Activated CD4-positive, alpha-beta T cell treated with anti-CD3 and anti-CD28 coated beads, Interleukin-2, amount 50 U/mL, for 4 hours (primary cell): Measurements from ENCODE around the gene GPBP1L1.
"Not testable (repeated sequence)": the region's sequence is repeated elsewhere in the genome, so short reads cannot be mapped to it uniquely, and the experiment has no call there.

Source experiments
- DNase-seq, 2 experiments: peaks; one replicate each; pipeline ENCODE4 v3.0.0-alpha.2; 2020

Gene GPBP1L1, protein sequence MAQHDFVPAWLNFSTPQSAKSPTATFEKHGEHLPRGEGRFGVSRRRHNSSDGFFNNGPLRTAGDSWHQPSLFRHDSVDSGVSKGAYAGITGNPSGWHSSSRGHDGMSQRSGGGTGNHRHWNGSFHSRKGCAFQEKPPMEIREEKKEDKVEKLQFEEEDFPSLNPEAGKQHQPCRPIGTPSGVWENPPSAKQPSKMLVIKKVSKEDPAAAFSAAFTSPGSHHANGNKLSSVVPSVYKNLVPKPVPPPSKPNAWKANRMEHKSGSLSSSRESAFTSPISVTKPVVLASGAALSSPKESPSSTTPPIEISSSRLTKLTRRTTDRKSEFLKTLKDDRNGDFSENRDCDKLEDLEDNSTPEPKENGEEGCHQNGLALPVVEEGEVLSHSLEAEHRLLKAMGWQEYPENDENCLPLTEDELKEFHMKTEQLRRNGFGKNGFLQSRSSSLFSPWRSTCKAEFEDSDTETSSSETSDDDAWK

DNA sequence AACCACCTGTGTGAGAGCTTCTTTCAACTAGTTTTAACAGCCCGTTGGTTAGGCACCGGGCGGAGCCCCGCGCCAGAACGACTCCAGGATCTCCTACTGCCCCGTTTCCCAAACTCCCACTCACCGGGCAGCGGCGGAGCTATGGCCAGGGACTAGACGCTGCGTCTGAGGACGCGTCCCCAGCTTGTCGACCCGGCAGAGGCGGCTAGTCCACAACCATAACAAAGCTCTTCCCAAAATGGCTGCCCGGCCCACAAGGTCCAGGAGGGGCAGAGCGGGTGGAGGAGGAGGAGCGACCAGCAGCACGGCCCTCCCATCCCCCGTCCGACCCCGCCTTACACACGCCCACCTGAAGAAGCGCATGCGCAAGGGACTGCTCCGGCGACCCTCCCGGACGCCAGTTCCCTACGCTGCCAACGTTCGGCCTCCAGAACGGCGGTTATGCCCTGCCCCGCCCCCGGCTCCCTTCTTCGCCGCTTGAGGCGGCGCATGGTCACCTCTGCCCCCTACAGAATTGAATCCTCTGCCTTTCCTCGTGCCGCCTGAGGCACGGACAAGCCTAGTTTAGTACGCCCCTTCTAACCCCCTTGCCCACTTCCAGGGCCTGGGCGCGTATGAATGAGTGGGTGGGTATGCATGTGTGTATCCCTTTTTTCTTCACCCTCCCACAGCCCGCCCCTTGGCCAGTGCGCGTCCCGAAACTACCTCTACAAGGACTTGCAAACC is at the start of gene GPBP1L1:
GPBP1L1 (minus strand) TSS at position 246 of the 726 bp plus-strand sequence. CDS start 27,446 bp downstream, outside the sequence.
- peak; percentile 96 to 97 for DNase-seq

DNA sequence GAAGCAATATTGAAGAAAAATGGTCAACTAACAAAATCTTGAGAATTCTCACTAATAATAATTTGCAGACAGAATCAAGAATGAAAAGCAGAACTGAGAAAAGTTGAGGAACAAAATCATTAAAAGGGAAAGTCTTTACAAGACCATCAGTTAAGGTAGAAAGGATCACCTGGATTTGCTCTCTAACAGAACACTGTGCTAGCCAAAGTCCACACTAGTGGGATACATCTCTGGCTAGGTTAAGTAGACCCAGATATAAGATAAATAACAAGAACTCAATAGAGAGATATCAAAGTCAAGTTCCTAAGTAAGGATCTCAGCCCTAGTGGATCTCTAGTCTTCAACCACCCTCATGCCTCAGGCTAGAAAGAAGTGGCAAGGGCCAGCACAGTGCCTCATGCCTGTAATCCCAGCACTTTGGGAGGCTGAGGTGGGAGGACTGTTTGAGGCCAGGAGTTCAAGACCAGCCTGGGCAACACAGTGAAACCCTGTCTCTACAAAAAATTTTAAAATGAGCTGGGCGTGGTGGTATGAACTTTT is 44.5 kb upstream of the GPBP1L1 start:
- DNase-seq: no peak

DNA sequence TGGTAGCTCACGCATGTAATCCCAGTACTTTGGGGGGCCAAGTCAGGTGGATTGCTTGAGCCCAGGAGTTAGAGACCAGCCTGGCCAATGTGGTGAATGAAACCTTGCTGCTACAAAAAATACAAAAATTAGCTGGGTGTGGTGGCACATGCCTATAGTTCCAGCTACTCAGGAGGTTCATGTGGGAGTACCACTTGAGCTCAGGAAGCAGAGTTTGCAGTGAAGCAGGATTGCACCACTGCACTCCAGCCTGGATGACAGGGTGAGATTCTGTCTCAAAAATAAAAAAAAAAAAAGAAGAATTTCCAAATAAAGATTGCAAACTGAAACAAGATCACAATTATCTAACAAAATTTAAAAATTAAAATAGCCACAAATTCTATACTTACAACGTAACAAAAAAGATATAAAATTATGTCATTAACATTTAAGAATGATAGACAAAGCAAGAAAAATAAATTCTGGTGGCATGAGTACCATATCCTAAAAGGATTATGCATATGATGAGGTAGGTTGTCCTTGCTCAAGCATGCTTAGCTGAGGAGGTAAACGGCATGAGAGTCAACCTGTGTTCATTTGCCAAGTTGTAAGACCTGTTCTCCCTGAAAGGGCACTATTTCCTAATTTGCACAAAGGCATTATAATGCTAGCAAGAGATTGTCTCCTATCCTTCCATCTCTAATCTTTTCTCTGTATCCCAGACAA is 43.9 kb upstream of the GPBP1L1 start:
- no peak for DNase-seq

DNA sequence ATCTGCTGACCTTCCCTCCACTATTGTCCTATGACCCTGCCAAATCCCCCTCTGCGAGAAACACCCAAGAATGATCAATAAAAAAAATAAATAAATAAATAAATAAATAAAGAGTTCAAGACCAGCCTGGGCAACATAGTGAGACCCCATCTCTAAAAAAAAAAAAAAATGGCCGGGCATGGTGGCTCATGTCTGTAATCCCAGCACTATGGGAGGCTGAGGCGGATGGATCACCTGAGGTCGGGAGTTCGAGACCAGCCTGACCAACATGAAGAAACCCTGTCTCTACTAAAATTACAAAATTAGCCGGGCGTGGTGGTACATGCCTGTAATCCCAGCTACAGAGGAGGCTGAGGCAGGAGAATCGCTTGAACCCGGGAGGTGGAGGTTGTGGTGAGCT is 39.7 kb upstream of the GPBP1L1 start:
- not testable (repeated sequence) for DNase-seq

DNA sequence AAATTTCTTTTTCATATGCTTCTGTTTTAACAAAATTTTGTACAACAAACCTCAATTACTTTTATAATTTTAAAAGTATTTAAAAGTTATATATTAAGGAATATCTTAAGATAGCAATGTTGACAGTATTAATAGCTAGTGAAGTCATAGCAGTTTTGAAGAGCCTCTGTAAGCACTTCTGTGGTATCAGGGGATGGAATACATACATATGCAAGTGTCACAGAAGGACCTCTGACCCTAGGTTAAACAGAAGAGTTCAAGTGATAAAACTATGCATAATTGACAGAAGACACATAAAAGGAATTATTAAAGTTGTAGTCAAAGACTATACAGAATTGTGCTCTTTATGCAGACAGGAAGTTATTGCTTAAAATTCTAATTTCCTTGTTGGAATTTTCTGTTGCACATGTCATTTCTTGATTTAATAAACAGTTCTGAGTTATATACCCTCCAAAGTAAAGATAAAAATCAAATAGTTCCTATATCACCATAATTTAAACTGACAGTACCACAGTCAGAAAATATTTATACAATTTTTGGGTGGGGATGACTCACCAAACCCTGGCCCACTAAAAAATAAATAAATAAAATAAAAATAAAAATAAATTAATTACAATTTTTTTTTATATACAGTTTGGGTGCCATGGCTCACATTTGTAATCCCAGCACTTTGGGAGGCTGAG is 37.1 kb upstream of the GPBP1L1 start:
- DNase-seq: no peak

DNA sequence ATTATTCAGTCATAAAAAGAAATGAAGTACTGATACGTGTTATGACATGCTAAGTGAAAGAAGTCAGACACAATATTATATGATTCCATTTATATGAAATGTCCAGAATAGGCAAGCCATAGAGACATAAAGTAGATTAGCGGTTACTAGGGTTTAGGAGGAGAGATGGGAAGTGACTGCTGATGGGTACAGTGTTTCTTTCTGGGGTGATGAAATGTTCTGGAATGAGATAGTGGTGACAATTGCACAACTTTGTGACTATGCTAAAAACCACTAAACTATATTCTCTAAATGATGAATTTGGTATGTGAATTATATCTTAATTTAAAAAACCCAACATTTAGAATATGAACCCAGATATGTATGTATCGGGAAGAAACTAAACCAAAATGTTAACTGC is 36.5 kb upstream of the GPBP1L1 start:
- no peak for DNase-seq

DNA sequence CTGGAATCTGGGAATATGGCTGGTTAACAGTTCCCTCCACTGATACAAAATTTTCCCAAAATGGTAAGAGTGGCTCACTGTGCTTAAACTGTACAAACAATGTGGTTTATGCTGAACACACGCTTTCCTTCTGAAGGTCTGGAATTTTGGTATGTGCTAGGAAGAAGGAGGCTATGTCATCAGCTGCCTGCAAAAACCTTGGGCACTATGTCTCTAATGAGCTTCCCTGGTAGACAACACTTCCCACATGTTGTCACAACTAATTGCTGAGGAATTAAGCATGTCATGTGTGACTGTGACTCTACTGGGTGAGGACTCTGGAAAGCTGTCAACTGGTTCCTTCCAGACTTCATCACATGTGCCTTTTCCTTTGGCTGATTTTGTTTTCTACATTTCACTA is 34.9 kb upstream of the GPBP1L1 start:
- DNase-seq: no peak

DNA sequence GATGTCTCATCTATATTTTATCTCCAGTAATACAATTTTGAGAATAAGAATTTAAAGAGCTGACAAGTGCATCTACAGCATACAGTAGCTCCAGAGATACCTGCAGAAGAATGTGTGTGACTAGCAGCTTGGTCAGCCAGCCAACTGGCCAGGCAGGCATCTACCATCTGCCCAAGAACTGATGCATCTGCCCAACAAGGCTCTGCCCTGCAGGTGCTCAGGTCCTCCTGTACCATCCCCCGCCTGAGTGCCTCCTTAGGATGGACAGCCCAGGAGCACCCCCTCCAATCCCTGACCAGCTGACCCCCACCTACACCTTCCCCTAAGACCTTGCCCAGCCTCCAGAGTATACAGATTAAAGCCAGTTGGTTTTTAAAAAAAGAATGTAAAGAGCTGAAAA is 32.0 kb upstream of the GPBP1L1 start:
- DNase-seq: no peak

DNA sequence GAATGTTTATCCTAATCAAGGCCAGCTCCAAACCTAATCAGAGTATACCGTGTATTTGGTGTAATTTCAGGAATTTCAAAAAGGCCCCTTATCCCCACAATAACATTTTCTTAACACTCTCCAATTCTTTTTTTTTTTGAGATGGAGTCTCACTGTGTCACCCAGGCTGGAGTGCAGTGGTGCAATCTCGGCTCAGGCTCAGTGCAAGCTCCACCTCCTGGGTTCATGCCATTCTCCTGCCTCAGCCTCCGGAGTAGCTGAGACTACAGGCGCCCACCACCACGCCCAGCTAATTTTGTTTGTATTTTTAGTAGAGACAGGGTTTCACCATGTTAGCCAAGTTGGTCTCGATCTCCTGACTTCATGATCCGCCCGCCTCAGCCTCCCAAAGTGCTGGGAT is 31.1 kb upstream of the GPBP1L1 start:
- DNase-seq: not testable (repeated sequence)

DNA sequence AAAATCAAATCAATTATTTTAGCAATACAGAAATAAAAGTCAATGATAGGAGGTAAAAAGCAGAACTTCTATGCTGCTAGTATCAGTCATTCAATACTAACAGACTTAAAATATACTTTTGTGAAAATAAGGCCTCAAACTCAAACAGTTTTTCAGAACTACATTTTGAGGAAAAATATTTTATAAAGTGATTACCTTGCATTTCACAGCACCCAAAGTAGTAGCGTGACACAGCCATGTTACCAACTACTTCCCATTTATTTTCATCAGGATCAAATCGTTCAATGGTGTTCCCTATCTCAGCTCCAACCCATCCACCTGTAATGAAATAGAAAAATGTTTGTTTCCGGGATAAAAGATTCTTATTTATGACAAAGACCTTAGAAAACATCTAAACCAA is 30.4 kb upstream of the GPBP1L1 start:
- DNase-seq: no peak

DNA sequence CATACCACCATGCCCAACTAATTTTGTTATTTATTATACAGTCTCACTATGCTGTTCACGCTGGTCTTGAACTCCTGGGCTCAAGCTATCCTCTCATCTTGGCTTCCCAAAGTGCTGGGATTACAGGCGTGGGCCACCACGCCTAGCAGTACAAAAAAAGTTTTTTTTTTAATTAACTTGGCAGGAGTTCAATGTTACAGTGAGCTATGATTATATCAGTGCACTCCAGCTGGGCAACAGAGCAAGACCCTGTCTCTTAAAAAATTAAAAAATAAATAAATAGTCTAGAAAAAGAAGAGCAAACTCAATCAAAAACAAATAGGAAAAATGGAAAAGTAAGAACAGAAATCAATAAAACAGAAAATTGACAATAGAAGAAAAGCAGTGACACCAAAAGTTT is 27.4 kb upstream of the GPBP1L1 start:
- DNase-seq: no peak

DNA sequence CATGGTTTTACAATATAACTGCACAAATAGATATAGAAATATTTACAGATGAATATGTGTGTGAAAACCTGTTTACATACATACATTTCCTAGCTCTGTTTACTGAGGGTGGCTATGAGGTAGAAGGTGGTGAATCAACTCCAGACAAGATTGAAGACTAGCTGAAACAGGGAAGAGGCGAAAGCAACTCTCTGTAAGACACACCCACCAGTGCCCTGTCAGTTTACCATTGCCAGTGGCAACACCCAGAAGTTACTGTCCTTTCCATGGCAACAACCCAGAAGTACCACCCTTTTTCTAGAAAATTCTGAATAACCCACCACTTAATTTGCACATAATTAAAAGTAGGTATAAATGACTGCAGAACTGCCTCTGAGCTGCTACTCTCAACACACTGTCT is 18.3 kb upstream of the GPBP1L1 start:
- DNase-seq: no peak

DNA sequence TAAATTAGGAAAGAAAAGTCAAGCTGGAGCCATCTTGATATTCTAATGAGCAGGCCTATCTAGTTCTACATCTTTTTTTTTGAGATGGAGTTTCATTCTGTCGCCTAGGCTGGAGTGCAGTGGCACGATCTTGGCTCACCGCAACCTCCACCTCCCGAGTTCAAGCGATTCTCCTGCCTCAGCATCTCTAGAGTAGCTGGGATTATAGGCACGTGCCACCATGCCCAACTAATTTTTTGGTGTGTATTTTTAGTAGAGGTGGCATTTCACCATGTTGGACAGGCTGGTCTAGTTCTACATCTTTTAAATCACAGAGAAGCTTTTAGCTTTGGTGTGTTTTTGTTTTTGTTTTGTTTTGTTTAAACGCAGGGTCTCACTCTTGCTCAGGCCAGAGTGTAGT is 8.5 kb upstream of the GPBP1L1 start:
- DNase-seq: no peak

DNA sequence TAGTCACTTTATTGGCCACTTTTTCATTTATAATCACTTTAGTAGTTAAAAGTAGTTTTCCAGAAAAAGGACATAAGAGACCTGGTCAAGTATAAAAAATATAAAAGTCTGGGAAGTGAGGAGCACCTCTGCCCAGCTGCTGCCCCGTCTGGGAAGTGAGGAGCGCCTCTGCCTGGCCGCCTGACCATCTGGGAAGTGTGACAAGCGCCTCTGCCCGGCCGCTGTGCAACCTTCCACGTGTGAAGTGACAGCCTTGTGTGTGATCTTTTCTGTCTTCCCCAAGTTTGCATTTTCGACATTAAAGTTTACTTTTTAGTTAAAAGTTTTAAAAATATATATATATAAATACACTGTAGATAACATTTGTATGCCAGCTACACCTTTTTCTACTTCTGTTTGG is 7.5 kb upstream of the GPBP1L1 start:
- DNase-seq: not testable (repeated sequence)

DNA sequence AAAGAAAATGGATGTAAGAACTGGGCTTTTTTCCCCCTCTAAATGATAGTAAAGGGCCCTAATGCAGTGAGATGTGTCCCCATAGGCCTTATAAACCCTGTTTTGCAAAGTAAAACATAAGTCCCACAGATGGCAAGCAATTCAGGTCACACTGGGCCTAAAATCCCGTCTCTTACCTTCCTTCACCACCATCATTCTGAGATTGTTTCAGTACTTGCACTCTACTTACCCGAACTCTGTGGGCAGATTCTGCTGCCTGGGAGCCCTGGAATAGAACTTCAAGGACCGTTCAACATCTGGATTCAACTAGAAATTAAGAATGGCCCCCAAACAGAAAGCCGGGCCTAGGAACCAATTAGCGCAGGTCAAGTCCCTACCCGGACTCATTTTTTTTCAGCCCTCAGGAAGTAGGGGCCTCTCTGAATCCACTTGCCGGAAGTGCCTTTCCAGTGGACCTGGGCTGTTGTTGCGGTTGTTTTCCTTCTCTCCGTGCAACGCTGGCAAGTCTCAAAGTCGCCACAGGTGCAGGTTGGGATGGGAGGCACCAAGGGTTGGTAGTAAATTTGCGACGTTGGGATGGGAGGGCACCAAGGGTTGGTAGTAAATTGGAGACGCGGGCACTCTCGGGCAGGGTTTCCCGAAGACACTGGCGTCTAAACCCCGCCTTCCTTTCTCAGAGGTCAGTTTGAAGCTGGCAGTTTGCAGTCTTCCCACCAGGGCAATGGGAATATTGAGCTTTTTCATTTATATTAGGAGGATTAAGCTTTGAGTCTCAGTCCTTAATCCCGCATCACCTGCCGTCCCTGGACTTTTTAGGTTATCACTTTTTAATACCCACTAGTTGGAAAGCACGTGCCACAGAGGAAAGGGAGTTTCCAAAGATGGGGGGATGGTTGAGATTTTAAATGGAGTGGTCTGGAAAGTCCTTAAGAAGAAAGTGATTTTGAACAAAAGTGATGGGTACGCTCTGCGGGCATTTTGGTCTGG is 1.7 kb upstream of the GPBP1L1 start, which contains the start of gene TMEM69:
TMEM69 (plus strand) TSS at position 428 of the 987 bp plus-strand sequence. CDS start 2,888 bp downstream, outside the sequence.
- DNase-seq: peak; percentile 65 to 67

DNA sequence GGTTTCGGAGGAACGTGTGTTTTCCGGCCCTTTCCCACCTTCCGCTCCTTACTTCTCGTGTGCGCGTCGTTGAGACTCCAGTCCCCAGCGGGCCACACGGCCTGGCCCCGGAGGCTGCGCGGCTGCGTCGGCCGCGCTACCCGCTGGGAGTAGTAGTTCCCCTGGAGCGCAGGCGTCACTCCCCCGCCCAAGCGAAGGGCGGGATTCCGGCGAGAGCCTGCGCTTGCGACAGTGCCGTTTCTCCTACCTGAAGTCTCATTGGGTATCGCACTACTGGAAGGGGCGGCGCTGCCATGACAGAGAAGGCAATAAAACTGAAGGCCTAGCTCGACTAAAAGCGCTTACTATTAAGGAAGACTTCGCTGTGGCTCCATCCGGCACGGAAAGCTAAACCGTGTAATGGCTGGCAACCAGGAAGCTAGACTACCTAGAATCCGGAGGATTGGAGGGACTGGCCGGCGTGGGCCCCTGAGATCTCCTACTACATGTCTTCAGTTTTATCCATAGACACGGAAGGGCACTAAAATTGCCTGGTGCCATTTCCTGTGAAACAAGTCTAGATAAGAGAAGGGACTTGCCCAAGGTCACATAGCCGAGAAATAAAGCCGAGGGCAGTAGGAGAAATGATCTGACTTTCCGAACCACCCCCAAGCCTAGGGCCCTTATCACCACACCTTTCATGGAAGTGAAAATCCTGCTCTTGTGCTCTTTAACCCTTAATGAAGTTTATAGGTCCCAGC is 851 bp upstream of the GPBP1L1 start:
- peak; percentile 93 to 96 for DNase-seq

DNA sequence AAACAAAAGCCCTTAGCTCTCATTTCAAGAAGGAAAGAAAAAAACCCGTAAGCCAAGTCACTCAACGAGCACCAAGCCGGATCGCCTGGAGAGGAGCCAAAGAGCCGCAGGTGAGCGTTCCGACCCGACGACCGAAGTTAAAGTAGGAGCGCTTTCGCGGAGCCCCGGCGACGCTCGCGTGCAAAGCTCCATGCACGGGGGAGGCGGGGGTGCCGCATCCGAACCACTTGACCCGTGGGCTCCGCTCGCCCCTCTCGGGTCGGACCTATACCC is 382 bp downstream of the GPBP1L1 start:
- peak; percentile 52 to 58 for DNase-seq

DNA sequence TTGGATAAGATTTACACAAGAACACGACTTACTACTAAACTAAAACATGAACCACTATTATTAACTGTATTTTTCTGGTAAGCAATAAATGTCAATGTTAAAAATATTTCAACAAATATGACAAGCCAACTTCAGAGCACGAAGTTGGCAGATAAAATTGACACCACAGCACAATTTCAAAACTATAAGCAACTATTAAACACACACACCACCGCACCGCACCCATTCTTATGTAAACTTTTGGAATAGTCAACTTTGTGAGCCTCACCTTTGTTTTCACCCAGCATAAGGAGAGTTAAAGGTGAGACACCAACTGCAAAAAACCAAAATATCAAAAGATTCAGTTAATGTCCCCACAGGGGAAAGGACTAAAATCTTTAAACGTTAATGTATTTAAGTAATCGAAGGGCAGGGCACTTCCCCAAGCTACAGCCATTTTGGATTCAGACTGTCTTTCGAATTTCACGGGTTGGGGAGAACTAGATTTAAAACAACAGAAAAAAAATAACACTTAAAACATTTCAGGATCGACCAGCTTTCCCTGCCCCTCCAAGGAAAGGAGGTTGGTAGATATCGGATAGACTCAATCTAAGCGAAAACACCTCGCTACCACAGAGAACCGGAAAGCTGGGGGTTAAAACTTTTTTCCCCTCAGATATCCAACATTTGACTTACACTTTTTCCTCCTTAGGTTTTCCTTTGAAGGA is 872 bp downstream of the GPBP1L1 start:
- DNase-seq: no peak

DNA sequence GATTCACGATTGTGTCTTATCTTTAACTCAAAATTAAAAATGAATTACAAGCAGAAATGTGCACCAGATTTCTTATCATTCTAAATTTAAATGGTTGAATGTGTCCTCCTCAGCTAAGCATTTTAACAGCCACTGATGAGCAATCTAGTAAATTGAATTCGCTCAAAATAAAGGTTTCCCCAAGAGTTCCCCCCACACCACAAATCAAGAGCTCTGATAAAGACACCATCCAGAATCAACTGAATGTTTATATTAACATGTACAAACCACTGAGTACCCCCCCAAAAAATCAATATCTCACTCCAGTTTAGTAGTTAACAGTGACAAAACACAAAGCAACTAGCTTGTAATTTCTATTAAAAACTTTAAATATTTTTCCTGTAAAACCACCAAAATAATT is 1.9 kb downstream of the GPBP1L1 start:
- no peak for DNase-seq

DNA sequence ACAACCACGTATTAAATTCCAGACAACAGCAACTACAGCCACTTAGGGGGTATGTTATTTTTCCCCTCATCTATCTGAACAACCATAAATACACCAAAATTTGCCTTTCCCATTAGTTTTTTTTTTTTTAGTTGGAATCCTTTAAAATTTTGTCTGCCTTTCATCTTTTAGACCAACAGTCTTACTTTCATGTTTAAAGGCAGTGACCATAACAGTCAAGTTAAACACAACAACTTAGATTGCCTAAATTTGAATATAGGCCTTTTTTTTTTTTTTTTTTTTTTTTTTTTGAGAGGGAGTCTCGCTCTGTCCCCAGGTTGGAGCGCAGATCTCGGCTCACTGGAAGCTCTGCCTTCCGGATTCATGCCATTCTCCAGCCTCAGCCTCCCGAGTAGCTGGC is 3.4 kb downstream of the GPBP1L1 start:
- no peak for DNase-seq
